H1 (cell line): ENCODE results near the gene CENPA. TPM values are rescaled to one million over a fixed set of nuclear protein-coding genes. Genes with fewer than 3 reads are reported as not detected.

ENCODE experiments used
- CTCF ChIA-PET: fragments of 300-600 bp; sonication (Branson Sonifier 250); formaldehyde crosslinking; loops from one replicate; lab custom pipeline; 2021; ENCODE audit not compliant: partially characterized antibody; lab: Charles Lee
- POLR2A ChIA-PET: fragments of 300-600 bp; sonication (Branson Sonifier 250); formaldehyde crosslinking; loops from one replicate; lab custom pipeline; 2021; ENCODE audit warnings: inconsistent platforms; ENCODE audit not compliant: partially characterized antibody; lab: Charles Lee
- DNase-seq, 2 experiments: peaks; one replicate each; pipeline versions ENCODE4 v3.0.0 to v3.0.0-alpha.2; 2010 to 2022; ENCODE audit warnings: low spot score in 2 of 2, low read depth in 1 of 2, mixed read lengths in 1 of 2
- FAIRE-seq: peaks from 2 replicates; lab custom pipeline; 2011; peaks lifted over from hg19 to GRCh38; lab: Jason Lieb, UNC
- H2AFZ ChIP-seq: 2 replicates; pipeline ENCODE4 v1.8.1; 2012; ENCODE audit warnings: low read length, inconsistent platforms
- H2AK5ac ChIP-seq: 2 replicates; pipeline ENCODE4 v1.6.1; 2013; ENCODE audit warnings: low read depth, low read length
- H2BK120ac ChIP-seq: replicated peaks from 2 replicates; pipeline ENCODE3; 2013; ENCODE audit warnings: low read depth, low read length, inconsistent platforms
- H2BK12ac ChIP-seq: 2 replicates; pipeline ENCODE4 v1.6.1; 2013; ENCODE audit warnings: low read depth, low read length
- H2BK15ac ChIP-seq: 2 replicates; pipeline ENCODE4 v1.6.1; 2013; ENCODE audit warnings: low read length
- H2BK20ac ChIP-seq: 2 replicates; pipeline ENCODE4 v1.6.1; 2013; ENCODE audit warnings: low read length
- H2BK5ac ChIP-seq: 2 replicates; pipeline ENCODE4 v1.6.1; 2013; ENCODE audit warnings: low read depth, low read length
- H3K14ac ChIP-seq: 2 replicates; pipeline ENCODE4 v1.6.1; 2013; ENCODE audit warnings: inconsistent platforms; ENCODE audit not compliant: insufficient read length
- H3K18ac ChIP-seq: 2 replicates; pipeline ENCODE4 v1.6.1; 2013; ENCODE audit warnings: low read length; ENCODE audit errors: extremely low read depth
- H3K23ac ChIP-seq: 2 replicates; pipeline ENCODE4 v1.6.1; 2013; ENCODE audit warnings: inconsistent platforms; ENCODE audit not compliant: insufficient read length
- H3K23me2 ChIP-seq: 2 replicates; pipeline ENCODE4 v1.6.1; 2013; ENCODE audit warnings: low read depth, low read length
- H3K27ac ChIP-seq: 2 replicates; pipeline ENCODE4 v1.6.1; 2011; ENCODE audit warnings: low read depth, low read length, inconsistent platforms
- H3K27me3 ChIP-seq, 4 experiments: replicated peaks in 1 of 4; 1 replicate in 1 of 4; 2 replicates in 3 of 4; pipeline versions ENCODE4 v1.6.1 to v1.8.1; 2011 to 2013; ENCODE audit warnings: low read length in 3 of 4, mild to moderate bottlenecking in 3 of 4, inconsistent platforms in 2 of 4, mixed read lengths in 2 of 4, moderate library complexity in 1 of 4; ENCODE audit not compliant: control insufficient read depth in 3 of 4, insufficient read depth in 3 of 4; ENCODE audit errors: extremely low read depth in 1 of 4
- H3K36me3 ChIP-seq, 4 experiments: 2 replicates each; pipeline versions ENCODE4 v1.6.1 to v1.8.1; 2011 to 2013; ENCODE audit warnings: mild to moderate bottlenecking in 4 of 4, low read length in 3 of 4, moderate library complexity in 2 of 4, control low read depth in 1 of 4, inconsistent platforms in 1 of 4; ENCODE audit not compliant: insufficient read depth in 4 of 4, control insufficient read depth in 2 of 4
- H3K4ac ChIP-seq: replicated peaks from 2 replicates; pipeline ENCODE3; 2013; ENCODE audit warnings: low read length, low read depth, mixed read lengths, inconsistent platforms; ENCODE audit not compliant: insufficient read length
- H3K4me1 ChIP-seq, 4 experiments: replicated peaks in 1 of 4; 1 replicate in 1 of 4; 2 replicates in 3 of 4; pipeline versions ENCODE4 v1.6.1 to v1.8.1; 2011 to 2013; ENCODE audit warnings: low read length in 3 of 4, inconsistent platforms in 2 of 4, mixed read lengths in 1 of 4; ENCODE audit not compliant: insufficient read depth in 4 of 4, control insufficient read depth in 3 of 4
- H3K4me2 ChIP-seq, 2 experiments: 2 replicates each; pipeline versions ENCODE4 v1.6.1 to v1.8.1; 2011 to 2013; ENCODE audit warnings: low read depth in 2 of 2, low read length in 2 of 2, control low read depth in 1 of 2, inconsistent platforms in 1 of 2, mild to moderate bottlenecking in 1 of 2; ENCODE audit not compliant: insufficient read depth in 1 of 2
- H3K4me3 ChIP-seq, 4 experiments: fragments of 200-600, 300-600 bp in 1 of 4; sonication (generic), shearing (Covaris generic), sonication (Bioruptor Twin) in 1 of 4; 2 replicates each; pipeline versions ENCODE4 v1.5.1 to v1.8.1; 2011 to 2016; ENCODE audit warnings: low read length in 4 of 4, low read depth in 3 of 4, control low read depth in 2 of 4, inconsistent platforms in 2 of 4, mild to moderate bottlenecking in 2 of 4, mixed read lengths in 1 of 4, moderate library complexity in 1 of 4; ENCODE audit not compliant: insufficient read depth in 2 of 4; ENCODE audit errors: extremely low read depth in 1 of 4
- H3K56ac ChIP-seq: replicated peaks from 2 replicates; pipeline ENCODE3; 2013; ENCODE audit warnings: low read depth, mild to moderate bottlenecking, mixed read lengths, low read length, inconsistent platforms; ENCODE audit not compliant: insufficient read length
- H3K79me1 ChIP-seq: 2 replicates; pipeline ENCODE4 v1.6.1; 2013; ENCODE audit warnings: low read depth, low read length, control low read depth
- H3K79me2 ChIP-seq, 2 experiments: 2 replicates each; pipeline versions ENCODE4 v1.6.1 to v1.8.1; 2012 to 2013; ENCODE audit warnings: low read length in 2 of 2, mild to moderate bottlenecking in 2 of 2, inconsistent platforms in 1 of 2; ENCODE audit not compliant: insufficient read depth in 2 of 2, control insufficient read depth in 1 of 2
- H3K9ac ChIP-seq, 4 experiments: replicated peaks in 1 of 4; 1 replicate in 1 of 4; 2 replicates in 3 of 4; pipeline versions ENCODE4 v1.6.1 to v1.8.1; 2011 to 2013; ENCODE audit warnings: low read depth in 3 of 4, low read length in 3 of 4, control low read depth in 2 of 4, mild to moderate bottlenecking in 2 of 4, moderate library complexity in 2 of 4, inconsistent platforms in 1 of 4; ENCODE audit errors: extremely low read depth in 1 of 4
- H3K9me3 ChIP-seq, 2 experiments: 2 replicates each; pipeline versions ENCODE4 v1.6.1 to v1.8.1; 2012 to 2013; ENCODE audit warnings: mild to moderate bottlenecking in 2 of 2, moderate library complexity in 2 of 2, control low read depth in 1 of 2, inconsistent platforms in 1 of 2, low read depth in 1 of 2, low read length in 1 of 2, mixed read lengths in 1 of 2; ENCODE audit not compliant: insufficient read depth in 2 of 2
- H4K20me1 ChIP-seq, 2 experiments: replicated peaks in 1 of 2; 2 replicates each; pipeline versions ENCODE3 to v1.8.1; 2011 to 2013; ENCODE audit warnings: inconsistent platforms in 2 of 2, low read length in 2 of 2, mild to moderate bottlenecking in 1 of 2; ENCODE audit not compliant: insufficient read depth in 2 of 2, control insufficient read depth in 1 of 2
- H4K5ac ChIP-seq: 2 replicates; pipeline ENCODE4 v1.6.1; 2013; ENCODE audit warnings: low read length, low read depth, mixed read lengths, inconsistent platforms; ENCODE audit not compliant: insufficient read length
- H4K8ac ChIP-seq: 2 replicates; pipeline ENCODE4 v1.8.0; 2013; ENCODE audit warnings: mild to moderate bottlenecking, moderate library complexity, low read length, inconsistent platforms; ENCODE audit not compliant: insufficient read depth; ENCODE audit errors: extremely low read depth
- H4K91ac ChIP-seq: replicated peaks from 2 replicates; pipeline ENCODE3; 2013; ENCODE audit warnings: low read length, mixed read lengths, inconsistent platforms; ENCODE audit not compliant: insufficient read length
- CTCF ChIP-seq, 3 experiments: IDR thresholded peaks; 1 replicate in 2 of 3; 2 replicates in 1 of 3; pipeline versions ENCODE4 v1.5.1 to v1.6.1; 2011; ENCODE audit warnings: low read length in 3 of 3, mild to moderate bottlenecking in 3 of 3, inconsistent platforms in 2 of 3, low read depth in 1 of 3, moderate library complexity in 1 of 3; ENCODE audit not compliant: insufficient read depth in 1 of 3; ENCODE audit errors: control extremely low read depth in 1 of 3
- FOSL1 ChIP-seq: IDR thresholded peaks from 2 replicates; pipeline ENCODE4 v1.6.1; 2011; ENCODE audit warnings: mild to moderate bottlenecking, low read depth, low read length, moderate library complexity; ENCODE audit not compliant: insufficient read depth
- HDAC2 ChIP-seq, 2 experiments: fragments of 300-600 bp in 1 of 2; sonication (generic) in 1 of 2; IDR thresholded peaks; 2 replicates each; pipeline ENCODE4 v1.6.1; 2011 to 2012; ENCODE audit warnings: low read depth in 2 of 2, low read length in 2 of 2, mild to moderate bottlenecking in 2 of 2, moderate library complexity in 2 of 2, borderline replicate concordance in 1 of 2, inconsistent platforms in 1 of 2
- KDM4A ChIP-seq: IDR thresholded peaks from one replicate; pipeline ENCODE4 v1.7.1; 2012; ENCODE audit warnings: low read depth, mild to moderate bottlenecking, moderate library complexity, low read length, inconsistent platforms; ENCODE audit not compliant: severe bottlenecking
- MAFK ChIP-seq: IDR thresholded peaks from 2 replicates; pipeline ENCODE4 v1.6.1; 2012; ENCODE audit warnings: low read depth, mild to moderate bottlenecking, improper control_type of control experiment, low read length
- RFX5 ChIP-seq: IDR thresholded peaks from 2 replicates; pipeline ENCODE4 v1.6.1; 2011; ENCODE audit warnings: low read depth, low read length, improper control_type of control experiment, borderline replicate concordance
- RXRA ChIP-seq: IDR thresholded peaks from 2 replicates; pipeline ENCODE4 v1.6.1; 2011; ENCODE audit warnings: low read depth, mild to moderate bottlenecking, low read length, moderate library complexity; ENCODE audit not compliant: insufficient read depth
- SIN3A ChIP-seq, 2 experiments: IDR thresholded peaks in 1 of 2; conservative IDR thresholded peaks in 1 of 2; 2 replicates each; pipeline ENCODE4 v1.6.1; 2011 to 2012; ENCODE audit warnings: low read length in 2 of 2, improper control_type of control experiment in 1 of 2, low read depth in 1 of 2, mild to moderate bottlenecking in 1 of 2
- TAF7 ChIP-seq: optimal IDR thresholded peaks from 2 replicates; pipeline ENCODE3; 2011; ENCODE audit warnings: low read depth, mild to moderate bottlenecking, inconsistent platforms, low read length, moderate library complexity, borderline replicate concordance
- WGBS, 2 experiments: shearing (Covaris generic) in 1 of 2; methylation state at CpG; one replicate each; pipeline versions ENCODE4 v1.1.6 to v1.1.7; 2013 to 2015; ENCODE audit warnings: low lambda C conversion rate in 2 of 2, mixed read lengths in 2 of 2, inconsistent platforms in 1 of 2, low coverage in 1 of 2, missing lambda C conversion rate in 1 of 2; ENCODE audit not compliant: insufficient replicate concordance in 2 of 2, insufficient coverage in 1 of 2, insufficient read length in 1 of 2; ENCODE audit errors: extremely low coverage in 1 of 2, missing lambda C conversion rate in 1 of 2; 5-methylcytosine and 5-hydroxymethylcytosine counted together
- polyA plus RNA-seq, 7 experiments: library from polyadenylated mRNA; depleted of rRNA in 3 of 7; stranded (reverse) in 5 of 7; unstranded in 2 of 7; fragments of >200 nt in 5 of 7; fragments of 200-250 nt in 2 of 7; gene quantifications; 1 replicate in 5 of 7; 2 replicates in 1 of 7; 4 replicates in 1 of 7; pipeline versions ENCODE4 v1.2.1 to v1.2.3, GENCODE V29; 2011 to 2013; ENCODE audit warnings: missing spikeins in 2 of 7, mixed read lengths in 2 of 7
- total RNA-seq: library from RNA; stranded (reverse); fragmentation: NEBNext Ultra II Directional; extraction: Animal tissue kit (Norgen Biotek cat#: 25700); gene quantifications from 2 replicates; pipeline ENCODE4 v1.2.1, GENCODE V29; 2021

The CENPA gene
- total and polyA plus RNA-seq, 2 of the 8 experiments (the other 6 are each of a cell fraction or from before 2014, with no cell fraction given) = 19.4 to 30.9 TPM

DNA sequence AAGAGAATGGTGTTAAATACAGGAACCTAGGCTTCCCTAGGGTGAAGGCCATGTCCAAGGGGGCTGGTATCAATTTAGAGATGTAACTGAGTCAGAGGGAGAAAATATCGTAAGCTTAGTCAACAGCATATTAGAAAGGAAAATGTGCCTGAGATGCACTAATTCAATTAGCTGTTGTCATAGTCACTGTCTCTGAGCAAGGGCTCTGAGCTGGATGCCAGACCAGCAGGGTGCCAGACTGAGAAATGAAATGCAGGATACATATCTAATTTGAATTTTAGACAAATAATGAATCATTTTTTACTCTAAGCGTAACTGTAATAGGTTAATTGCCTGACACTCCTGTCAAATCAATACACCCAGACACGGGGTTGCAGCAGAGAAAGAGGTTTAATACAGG lies 33.2 kb upstream of the CENPA start:
- Histone ChIP-seq H3K27me3 (peaks cover 0 to 15% (median 12%) of the 10 kb centered on the region in 4 experiments; a peak in 6 of 7 replicates), H3K36me3 (no peaks in the 10 kb centered on the region), H3K9ac (no peak overlapping the region), H3K56ac (no peak overlapping the region), H2BK5ac (no peak overlapping the region), H3K4me1 (peaks cover 5 to 20% (median 10%) of the 10 kb centered on the region in 4 experiments; a peak in 6 of 7 replicates), H2BK20ac (no peak overlapping the region), H2AFZ (no peak overlapping the region), H3K4me3 (no peak overlapping the region), H2BK15ac (no peak overlapping the region), H3K79me2 (no peaks in the 10 kb centered on the region), H2AK5ac (no peak overlapping the region), H4K5ac (no peak overlapping the region), H4K20me1 (no peaks in the 10 kb centered on the region), H3K14ac (no peak overlapping the region), H3K4ac (no peak overlapping the region), H3K23ac (no peak overlapping the region), H3K4me2 (no peak overlapping the region), H4K8ac (no peak overlapping the region), H3K9me3 (peaks cover 3% of the 10 kb centered on the region in 2 experiments; a peak in 2 of 4 replicates), H3K18ac (no peak overlapping the region), H2BK12ac (no peak overlapping the region), H3K27ac (no peak overlapping the region), H3K79me1 (no peaks in the 10 kb centered on the region), H2BK120ac (no peak overlapping the region), H3K23me2 (no peaks in the 10 kb centered on the region), H4K91ac (no peak overlapping the region)
- ChIA-PET CTCF (interaction anchor here (1.0 to 2.9 kb wide), 3 partner anchors 146 to 283 kb away, joined by 4 to 9 read pairs (median 6); no protein-coding TSS in a partner anchor), POLR2A (interaction anchor here (1.2 to 1.6 kb wide), 3 partner anchors 9 to 51 kb away, joined by 3 to 6 read pairs (median 3); no protein-coding TSS in a partner anchor)
- TF ChIP-seq CTCF (IDR thresholded peaks at IDR 0.05; ENCODE audit: control extremely low read depth in 1 of 3, insufficient read depth in 1 of 3, low read depth in 1 of 3, low read length in 3 of 3) = no peak
- no peak for TF ChIP-seq RXRA
- TF ChIP-seq HDAC2 (IDR thresholded peaks at IDR 0.05; ENCODE audit: borderline replicate concordance in 1 of 2, low read depth in 2 of 2, low read length in 2 of 2) = no peak
- TF ChIP-seq KDM4A = no peak
- no peak for TF ChIP-seq SIN3A (conservative IDR thresholded peaks at IDR 0.05 in 1 of 2, IDR thresholded peaks at IDR 0.05 in 1 of 2; ENCODE audit: low read depth in 1 of 2, low read length in 2 of 2)
- no peak for TF ChIP-seq TAF7
- TF ChIP-seq RFX5 = no peak
- no peak for TF ChIP-seq MAFK
- no peak for TF ChIP-seq FOSL1
- WGBS, 2 experiments = 86% methylated on average over 3 of the region's 3 CpGs; no CpG with 5 or more reads in 1 of the 2 experiments
- FAIRE-seq = no peak
- DNase-seq = no peak
